NCI-H1048 (cell line): ENCODE results near the gene FCER2.

Experiments
- DNase-seq: peaks from one replicate; lab custom pipeline; 2025; lab: John Stamatoyannopoulos, UW

Gene FCER2

DNA sequence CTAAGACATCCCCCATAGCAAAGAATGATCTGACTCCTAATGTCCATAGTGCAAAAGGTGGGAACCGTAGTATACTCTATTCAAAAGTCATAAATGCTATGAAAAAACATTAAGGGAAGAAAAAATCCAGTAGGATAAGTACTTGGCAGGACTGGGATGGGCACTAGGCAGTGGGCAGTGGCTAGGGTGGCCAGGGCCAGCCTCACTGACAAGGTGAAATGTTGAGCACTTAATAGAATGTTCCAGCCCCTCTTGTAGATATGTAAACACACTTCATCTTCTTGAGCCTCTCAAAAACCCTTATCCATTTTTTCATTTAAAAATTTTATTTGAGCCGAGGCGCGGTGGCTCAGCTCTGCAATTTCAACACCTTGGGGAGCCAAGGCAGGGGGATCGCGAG, 31.4 kb upstream of the FCER2 start:
- DNase-seq: no peak

DNA sequence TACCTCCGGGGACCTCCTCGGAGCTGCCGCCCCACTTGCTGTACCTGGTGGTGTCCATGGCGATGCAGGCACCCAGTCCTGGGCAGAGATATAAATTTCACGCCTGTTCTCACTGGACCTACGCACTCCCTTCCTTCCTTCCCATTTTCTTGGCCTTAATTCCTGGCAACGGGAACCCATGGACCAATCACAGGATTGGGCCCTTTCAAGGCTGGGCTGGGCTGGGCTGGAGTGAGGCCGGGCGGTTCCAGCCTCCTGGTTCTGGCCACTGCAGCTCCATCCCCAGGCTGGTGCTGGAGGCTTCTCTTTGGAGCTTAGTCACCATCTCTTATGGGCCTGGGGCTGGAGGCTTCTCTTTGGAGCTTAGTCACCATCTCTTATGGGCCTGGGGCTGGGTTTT, 30.1 kb upstream of the FCER2 start, which contains the start of gene CLEC4G:
TSS of gene CLEC4G (minus strand) at position 66 of the 400 bp plus-strand sequence. CDS start at position 58, 8 bp downstream.
- no peak for DNase-seq

DNA sequence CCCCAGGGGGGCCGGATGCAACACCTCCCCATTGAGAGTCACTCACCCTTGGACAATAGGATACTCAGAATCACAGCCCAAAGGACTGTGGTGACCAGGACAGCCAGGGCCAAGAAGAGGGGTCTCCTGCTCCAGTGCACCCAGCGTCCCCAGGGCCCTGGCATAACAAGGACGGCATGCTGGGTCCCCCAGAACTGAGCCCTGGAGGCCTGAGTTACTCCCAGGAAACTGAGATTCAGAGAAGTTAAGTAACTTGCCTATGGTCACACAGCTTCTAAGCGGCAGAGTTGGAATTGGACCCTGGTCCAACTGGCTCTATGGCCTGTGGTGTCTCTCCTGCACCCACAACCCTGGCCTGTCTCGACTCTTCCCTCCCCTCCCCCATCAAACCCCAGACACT, 29.7 kb upstream of the FCER2 start:
- DNase-seq: no peak

DNA sequence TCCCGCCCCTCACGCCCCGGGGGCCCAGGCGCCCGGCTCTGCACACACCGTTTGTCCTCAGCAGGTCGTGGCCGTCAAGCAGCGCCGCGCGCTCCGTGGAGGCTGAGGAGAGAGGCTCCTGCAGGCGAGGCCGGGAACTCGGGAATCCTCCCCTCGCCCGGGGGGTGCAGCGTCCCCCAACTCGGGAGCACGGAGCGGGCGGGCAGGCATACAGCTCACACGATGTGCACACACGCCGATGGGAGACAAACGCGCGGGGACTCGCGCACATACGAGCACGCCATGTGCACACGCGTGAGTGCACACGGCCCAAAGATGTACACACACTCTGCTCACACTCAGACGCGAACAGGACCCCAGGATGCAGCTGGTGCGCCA, 29.3 kb upstream of the FCER2 start:
- no peak for DNase-seq

DNA sequence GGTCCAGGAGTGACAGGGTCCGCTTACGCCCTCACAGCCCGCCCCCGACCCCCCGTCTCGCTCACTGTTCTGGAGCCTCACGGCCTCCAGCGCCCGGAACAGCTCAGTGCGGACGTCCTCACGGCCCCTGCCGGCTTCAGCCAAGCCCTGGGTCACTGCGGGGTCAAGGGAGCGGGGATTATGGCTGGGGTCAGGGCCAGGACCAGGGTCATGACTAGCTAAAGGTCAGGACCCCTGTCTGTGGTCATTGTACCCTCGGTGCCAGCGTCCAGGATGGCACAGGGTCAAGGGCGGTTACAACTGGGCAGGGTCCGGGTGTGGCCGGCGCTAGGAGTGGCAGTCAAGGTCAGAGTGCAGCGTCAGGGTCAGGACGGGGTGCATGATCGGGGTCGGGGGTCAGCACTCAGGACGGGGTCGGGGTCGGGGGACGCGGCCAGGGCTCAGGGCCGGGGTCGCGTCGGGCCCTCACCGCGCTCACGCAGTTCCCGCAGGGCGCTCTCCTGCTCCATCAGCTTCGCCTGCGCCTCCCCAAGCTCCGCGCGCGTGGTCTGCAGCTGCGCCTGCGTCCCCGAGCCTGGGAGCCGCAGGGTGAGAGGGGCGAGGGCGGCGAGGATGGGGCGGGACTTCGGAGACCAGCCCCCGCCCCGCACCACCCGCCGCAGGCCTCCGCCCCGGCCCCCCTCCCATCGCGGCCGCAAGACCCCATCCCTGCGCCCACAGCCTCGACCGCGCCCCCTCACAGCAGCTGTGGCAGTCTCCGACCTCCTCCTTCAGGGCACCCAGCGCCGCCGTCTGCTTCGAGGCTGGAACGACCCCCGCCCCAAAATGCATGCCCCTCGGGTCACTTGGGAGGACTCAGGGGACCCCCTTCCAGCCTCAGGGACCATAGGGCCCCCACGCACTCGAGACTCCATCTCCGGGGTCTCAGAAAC, 28.6 kb upstream of the FCER2 start:
- no peak for DNase-seq

DNA sequence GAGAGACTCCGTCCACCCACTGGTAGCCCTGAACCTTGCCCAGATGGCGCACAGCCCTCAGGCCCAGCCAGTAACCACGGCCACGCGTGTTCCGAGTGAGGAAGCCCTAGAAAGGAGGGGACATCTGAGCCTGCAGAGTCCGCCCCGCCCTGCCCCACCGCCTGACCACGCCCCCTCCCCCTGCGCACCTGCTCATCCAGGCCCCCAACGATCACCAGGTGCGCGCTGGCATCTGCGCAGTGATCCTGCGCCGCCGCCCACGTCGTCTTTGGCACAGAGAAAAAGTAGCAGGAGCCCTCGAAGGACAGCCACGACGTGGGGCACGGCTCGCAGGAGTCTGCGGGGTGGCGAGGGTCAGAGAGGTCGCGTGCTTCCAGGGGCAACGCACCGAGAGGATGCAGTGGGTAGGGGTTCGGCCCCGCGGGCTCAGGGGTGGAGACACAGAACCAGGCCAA, 27.9 kb upstream of the FCER2 start:
- DNase-seq: no peak

DNA sequence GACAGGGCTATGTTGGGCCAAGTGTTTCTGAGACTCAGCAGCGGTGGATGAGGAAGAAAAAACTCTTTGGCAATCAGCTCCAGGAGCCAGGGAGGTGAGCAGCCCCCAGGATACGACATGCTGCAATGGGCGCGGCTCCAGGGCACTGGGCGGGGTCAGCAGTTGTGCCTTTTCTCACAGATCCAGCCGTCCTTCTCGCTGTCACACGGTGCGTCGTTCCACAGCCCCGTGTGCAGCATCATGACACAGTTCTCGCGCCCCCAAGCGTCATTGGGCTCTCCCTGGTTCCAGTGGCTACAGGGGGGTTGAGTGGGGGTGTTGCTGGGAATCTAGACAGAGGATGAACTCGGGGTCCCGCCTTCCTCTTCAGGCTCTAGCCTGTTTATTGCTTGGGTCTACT, 27.3 kb upstream of the FCER2 start:
- DNase-seq: no peak

DNA sequence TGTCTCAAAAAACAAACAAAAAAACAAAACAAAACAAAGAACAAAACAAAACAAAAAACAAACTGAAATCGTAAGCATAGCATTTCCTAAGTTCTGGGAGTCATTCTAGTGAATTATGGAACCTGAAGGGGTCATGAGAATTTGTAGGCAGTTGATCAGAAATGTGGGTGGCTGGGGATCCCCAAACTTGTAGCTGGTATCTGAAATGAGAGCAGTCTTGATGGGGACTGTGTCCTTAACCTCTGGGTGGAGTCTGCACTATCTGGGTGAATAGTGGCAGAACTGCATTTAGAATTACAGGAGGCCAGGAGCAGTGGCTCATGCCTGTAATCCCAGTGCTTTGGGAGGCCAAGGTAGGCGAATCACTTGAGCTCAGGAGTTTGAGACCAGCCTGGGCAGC, 23.9 kb upstream of the FCER2 start:
- no peak for DNase-seq

DNA sequence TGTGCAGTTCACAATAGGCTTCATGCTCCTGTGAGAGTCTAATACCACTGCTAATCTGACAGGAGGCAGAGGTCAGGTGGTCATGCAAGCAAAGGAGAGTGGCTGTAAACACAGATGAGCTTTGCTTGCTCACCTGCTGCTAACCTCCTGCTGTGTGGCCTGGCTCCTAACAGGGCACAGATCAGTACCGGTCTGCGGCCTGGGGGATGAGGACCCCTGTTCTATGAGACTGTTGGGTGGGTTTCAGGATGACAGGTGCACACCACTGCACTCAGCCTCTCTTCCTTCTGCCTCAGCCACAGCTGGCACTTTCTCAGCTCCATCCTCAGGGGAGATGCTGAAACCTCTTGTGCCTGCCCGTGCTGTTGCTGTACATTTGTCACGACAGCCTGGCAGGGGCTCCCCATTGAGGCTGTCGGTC, 20.3 kb upstream of the FCER2 start:
- no peak for DNase-seq

DNA sequence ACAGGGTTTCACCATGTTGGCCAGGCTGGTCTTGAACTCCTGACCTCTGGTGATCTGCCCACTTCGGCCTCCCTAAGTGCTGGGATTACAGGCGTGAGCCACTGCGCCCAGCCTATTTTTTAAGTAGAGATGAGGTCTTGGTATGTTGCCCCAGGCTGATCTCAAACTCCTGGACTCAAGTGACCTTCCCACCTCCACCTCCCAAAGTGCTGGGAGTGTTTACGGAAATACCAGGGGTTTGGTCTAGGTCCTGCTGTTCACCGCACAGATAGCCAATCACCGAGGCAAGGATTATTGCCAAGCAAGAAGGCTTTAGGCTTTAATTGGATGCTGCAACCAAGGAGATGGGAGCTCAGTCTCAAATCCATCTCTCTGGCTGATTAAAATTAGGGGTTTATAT, 18.4 kb upstream of the FCER2 start:
- no peak for DNase-seq

DNA sequence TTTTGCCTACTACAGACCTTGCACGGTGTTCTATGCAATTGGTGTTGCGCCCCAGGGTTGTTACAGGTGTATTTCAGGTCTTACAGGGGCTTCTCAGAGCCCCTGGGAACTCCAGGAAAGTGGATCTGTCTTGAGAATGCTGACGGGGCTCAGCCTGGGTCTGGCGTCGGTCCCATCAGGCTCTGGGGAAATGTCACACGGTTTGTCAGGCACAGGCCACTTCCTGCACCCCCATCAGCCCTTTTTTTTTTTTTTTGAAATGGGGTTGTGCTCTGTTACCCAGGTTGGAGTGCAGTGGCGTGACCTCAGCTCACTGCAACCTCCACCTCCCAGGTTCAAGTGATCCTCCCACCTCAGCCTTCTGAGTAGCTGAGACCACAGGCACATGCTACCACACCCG, 16.7 kb upstream of the FCER2 start:
- DNase-seq: no peak

DNA sequence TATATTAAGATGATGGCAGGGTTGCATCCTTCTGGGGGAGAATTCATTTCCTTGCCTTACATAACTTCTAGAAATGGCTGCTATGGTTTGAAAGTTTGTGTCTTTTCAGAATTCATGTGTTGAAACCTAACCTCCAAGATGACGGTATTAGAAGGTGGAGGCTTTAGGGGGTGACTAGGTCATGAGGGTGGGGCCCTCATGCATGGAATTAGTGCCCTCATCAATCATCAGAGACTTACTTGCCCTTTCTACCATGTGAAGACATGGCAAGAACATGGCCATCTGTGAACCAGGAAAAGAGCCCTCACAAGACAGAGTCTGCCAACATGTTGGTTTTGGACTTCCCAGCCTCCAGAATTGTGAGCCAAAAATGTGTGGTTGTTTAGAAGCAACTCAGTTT, 14.8 kb upstream of the FCER2 start:
- DNase-seq: no peak

DNA sequence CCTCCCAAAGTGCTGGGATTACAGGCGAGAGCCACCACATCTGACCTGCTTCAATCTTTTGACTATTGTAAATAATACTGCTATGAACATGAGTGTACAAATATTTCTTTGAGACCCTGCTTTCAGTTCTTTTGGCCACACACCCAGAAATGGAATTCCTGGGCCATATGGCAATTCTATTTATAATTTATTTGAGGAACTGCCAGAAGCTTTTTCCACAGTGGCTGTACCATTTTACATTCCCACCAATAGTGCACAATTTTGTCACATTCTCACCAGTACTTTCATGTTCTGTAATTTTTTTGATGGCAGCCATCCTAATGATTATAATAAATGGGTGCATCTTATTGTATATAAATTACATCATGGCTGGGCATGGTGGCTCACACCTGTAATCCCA, 13.7 kb upstream of the FCER2 start:
- DNase-seq: no peak

DNA sequence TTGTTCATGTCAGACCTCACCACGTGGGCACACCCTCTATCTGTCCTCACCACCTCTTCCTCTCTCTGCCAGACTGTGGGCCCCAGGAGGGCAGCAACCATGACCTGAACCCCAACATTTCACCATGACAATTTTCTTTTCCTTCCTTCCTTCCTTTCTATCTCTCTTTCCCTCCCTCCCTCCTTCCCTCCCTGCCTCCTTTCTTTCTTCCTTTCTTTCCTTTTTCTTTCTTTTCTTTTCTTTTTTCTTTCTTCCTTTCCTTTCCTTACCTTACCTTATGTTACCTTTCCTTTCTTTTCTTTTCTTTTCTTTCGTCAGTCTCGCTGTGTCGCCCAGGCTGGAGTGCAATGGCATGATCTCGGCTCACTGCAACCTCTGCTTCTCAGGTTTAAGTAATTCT, 8.7 kb upstream of the FCER2 start:
- DNase-seq: no peak

DNA sequence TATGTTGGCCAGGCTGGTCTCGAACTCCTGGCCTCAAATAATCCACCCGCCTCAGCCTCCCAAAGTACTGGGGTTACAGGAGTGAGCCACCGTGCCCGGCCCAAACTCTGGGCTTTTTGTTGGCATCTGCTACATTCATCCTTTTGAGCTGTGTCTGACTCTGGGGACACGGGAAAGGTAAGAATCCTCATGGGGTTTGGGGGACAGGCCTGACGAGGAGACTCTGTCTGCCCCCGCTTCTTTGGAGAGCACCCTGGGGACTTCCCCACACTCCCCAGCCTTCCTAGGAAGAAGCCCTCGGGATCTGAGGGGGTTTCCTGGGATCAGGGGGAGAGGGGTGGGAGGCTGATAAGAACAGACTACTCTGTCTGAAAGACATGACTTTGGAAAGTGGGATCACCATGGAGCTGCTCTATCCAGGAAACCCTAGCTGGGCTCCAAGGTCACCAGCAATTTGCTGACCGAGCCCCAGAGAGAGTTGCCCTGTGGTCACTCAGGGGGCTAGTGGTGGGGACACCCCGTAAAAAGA, 8.1 kb upstream of the FCER2 start:
- DNase-seq: no peak

DNA sequence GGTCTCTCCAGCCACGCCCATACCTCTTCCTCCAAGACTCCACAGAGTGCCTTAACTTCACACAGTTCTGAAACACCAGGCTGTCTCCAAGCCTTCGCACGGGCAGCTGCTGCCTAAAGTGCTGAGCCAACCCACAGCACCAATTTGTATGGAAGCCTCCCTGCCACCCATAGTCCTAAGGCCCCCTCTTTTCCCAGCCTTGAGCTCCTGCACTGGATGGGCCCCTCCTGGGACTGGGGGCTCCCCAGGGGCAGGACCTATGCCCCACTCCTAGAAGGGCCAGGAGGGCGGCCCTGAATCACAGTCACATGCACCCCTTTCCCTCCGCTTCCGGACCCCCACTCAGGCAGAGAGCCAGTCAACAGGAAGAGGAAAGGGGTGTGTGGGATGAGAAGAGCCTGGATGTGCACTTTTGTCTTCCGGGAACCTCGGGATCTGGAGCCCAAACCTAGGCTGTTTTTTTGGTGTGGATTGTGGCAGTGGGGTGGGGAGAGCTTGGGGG, 5.1 kb upstream of the FCER2 start:
- DNase-seq: no peak

DNA sequence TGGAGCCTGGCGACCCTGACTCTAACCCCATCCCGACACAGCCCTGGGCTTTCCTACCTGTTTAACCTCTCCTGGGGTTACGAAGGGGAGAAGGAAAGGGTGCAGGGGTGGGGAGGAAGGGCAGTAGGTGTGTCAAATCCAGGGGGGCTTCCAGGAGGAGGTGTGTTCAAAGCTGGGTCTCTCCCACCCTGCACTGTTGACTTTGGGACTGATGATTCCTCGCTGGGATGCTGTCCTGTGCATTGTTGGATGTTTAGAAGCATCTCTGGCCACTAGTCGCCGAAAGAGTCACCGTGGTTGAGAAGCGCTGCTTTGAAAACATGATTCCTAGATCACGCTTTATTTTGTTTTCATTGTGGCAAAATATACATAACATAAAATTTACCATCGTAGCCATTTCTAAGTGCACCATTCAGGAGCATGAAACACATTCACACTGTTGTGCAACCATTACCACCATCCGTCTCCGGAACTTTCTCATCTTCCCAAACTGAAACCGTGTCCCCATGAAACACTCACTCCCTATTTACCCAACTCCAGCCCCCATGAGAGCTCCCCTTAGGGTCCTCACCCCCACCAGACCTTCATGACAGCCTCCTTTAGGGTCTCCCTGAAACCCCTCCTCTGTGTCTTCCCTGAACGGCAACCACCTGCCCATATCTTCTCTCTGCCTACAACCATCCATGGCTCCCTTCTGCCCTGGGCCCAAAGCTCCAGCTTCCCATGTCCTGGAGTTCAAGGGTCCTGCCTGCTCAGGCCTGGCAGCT, 4.4 kb upstream of the FCER2 start:
- DNase-seq: no peak

DNA sequence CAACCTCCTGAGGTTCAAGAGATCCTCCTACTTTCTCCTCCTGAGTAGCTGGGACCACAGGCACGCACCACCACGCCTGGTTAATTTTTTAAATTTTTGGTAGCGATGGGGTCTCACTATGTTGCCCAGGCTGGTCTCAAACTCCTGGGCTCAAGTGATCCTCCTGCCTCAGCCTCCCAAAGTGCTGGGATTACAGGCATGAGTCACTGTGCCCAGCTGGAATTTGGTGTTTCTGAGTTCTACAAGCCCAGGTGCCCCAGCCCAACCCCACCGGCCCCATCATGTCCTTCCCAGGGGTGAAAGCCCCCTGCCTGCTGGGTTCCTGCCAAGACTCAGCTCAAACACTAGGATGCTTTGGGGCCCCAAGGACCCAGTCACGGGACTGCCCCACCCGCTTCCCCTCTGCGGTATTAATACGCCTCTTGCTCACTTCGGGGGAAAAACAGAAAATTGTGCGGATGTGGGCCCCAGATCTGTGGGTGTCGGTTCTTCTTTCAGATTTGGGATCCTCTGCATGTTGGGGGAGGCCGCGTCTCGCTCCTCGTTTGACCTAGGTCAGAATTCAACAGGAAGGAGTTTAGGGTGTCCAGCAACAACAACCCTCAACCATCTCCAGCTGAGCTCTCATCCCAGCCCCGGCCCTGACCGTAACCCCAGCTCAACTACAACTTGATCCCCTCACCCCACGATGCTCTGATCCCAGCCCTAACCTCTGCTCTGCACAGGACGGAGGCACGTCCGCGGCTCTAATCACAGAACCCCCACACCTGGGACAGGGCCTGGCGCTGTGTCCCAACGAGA, 3.7 kb upstream of the FCER2 start:
- DNase-seq: no peak

DNA sequence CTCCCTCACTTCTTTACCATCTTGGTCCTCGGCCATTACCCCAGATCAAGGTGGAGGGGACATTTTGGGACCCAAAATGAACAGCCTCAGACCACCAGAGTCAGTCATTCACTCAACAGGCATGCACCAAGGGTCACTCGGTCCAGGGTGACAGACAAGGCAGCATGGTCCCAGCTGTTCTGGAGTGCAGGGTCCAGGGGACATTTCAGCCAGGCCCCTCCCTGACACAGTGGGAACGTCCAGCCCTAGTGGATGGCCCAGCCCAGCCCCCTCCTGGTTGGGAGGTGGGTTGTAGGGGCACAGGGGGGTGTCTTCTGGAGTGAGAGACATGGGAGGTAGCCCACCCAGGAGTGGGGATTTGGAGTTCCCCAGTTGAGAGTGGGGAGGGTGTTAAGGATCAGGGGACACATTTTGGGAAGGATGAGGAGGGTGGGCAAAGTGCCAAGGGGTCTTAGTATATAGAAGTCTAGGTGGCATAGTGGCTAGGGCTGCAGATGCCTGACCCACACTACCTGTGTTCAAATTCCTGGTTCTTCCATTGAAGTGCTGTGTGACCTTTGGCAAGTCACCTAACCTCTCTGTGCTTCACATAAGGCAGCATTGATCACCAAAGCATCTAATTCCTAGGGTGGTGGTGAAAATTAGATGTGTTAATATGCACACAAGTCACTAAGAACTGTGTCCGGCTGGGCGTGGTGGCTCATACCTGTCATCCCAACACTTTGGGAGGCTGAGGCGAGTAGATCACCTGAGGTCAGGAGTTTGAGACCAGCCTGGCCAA, 2.5 kb upstream of the FCER2 start:
- DNase-seq: no peak

DNA sequence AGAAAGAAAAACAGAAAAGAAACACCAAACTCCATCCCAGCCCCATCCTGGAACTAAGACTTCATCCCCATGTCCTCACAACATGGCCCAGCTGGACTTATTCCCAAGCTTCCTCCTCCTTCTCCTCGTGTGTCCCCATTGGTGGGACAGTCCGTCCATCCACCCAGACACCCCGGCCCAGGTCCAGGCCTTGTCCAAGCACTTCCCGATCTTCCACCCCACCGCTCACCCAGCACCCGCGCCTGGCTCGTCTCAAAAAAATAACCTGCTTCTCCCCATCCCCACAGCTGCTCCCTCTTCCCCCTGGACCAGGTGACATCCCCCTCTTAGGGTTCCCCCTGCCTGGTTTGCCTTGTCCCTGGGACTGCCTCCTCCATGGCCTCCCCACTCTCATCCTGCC, 1.4 kb upstream of the FCER2 start:
- DNase-seq: no peak

DNA sequence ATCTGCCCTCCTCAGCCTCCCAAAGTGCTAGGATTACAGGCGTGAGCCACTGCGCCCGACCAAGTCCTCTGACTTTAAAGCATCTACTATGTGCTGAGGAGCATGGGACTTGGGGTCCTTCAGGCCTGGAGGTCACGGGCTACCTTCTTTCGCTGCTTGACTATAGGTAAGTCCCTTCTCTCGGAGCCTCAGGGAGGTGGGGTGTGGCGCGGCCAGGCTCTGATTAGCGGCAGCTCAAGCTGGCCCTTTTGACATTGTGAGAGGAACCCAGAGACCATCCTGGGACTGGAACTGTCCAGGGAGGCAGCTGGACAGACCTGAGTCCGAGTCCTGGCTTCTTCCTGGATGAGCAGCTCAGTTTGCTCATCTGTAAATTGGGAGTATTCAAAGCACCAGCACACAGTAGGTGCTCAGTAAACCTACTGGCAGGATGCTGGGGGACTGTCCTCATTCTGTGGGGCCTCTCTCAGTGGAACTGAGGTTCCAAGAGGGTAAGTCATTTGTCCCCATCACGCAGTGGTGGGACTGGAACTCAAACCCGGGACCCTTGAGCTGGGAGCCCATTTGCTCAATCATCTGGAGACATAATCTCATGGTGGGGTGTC, 780 bp downstream of the FCER2 start:
- DNase-seq: no peak
